DMS 273 (cell line): ENCODE measurements around the gene HYAL1.

Experiments
- DNase-seq: peaks from one replicate; lab custom pipeline; 2025; ENCODE audit not compliant: unreplicated experiment; lab: John Stamatoyannopoulos, UW

Gene HYAL1, protein sequence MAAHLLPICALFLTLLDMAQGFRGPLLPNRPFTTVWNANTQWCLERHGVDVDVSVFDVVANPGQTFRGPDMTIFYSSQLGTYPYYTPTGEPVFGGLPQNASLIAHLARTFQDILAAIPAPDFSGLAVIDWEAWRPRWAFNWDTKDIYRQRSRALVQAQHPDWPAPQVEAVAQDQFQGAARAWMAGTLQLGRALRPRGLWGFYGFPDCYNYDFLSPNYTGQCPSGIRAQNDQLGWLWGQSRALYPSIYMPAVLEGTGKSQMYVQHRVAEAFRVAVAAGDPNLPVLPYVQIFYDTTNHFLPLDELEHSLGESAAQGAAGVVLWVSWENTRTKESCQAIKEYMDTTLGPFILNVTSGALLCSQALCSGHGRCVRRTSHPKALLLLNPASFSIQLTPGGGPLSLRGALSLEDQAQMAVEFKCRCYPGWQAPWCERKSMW

GRCh38 chr3:50303013-50303815 lies at the start of gene HYAL1:
HYAL1 (minus strand) TSS chr3:50303574; CDS start chr3:50302956, 618 bp downstream.
- DNase-seq = peak; percentile 61

DNA sequence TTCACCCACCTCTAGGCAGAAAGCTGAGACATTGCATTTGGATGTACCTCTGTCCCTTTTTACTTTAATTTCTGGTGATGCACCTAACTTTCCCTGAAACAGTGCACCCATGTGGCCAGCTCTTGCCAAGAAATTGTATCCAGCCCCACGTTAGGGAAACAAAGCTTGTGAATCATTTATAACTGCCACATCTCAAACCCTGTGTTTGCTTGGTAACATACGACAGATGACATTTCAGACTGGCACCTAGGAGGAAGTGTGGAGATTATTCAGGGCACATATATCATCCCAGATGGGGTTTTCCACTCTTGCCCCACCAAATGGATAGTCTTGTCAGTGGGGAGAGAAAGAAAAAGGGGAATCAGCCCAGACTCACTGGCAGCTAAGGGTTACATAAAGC lies 49.4 kb upstream of the HYAL1 start:
- DNase-seq = peak; percentile 58

DNA sequence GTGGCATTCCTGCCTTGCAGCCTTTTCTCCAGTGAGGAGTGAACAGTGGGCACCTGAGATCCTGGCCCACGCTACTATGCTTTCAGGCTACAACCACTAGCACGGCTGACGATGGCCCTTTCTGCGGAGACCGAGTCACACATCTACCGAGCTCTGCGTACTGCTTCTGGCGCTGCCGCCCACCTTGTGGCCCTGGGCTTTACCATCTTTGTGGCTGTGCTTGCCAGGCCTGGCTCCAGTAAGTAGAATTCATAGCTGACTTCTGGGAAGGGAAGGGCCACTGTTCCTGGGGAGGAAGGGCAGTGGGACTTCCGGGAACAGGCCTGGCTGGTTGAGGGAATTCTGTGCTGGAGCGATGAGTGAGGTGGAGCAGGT lies 47.9 kb upstream of the HYAL1 start:
- no peak for DNase-seq

- DNase-seq = peak; percentile 93
These were observed 47.4 kb upstream of the HYAL1 start, which contains the start of the genes CYB561D2 and NPRL2 for GRCh38 chr3:50350527-50351322. CYB561D2 (plus strand) TSS chr3:50350862; CDS start chr3:50351434, 572 bp downstream. NPRL2 (minus strand) TSS chr3:50350775; CDS start chr3:50350652, 123 bp downstream.

DNA sequence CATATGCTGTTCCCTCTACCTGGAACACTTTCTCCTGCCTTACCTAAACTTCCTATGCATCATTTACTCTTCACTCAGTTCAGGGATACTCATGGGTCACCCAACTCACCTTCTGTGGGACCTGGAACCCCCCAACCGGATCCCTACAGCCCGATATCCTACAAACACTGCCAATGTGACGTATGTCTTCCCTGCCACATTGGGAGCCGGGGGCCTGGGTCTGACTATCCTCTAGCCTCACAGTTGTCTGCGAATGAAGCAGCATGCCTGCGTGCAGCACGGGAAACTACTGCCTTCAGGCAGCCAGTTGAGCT lies 46.8 kb upstream of the HYAL1 start:
- no peak for DNase-seq

- DNase-seq = peak; percentile 81
These were observed 43.9 kb upstream of the HYAL1 start for GRCh38 chr3:50347187-50347813.

GRCh38 chr3:50345586-50346234 lies 42.3 kb upstream of the HYAL1 start, which contains the start of gene ZMYND10:
ZMYND10 (minus strand) TSS chr3:50345732; CDS start chr3:50345579, 153 bp downstream.
- DNase-seq = peak; percentile 87

DNA sequence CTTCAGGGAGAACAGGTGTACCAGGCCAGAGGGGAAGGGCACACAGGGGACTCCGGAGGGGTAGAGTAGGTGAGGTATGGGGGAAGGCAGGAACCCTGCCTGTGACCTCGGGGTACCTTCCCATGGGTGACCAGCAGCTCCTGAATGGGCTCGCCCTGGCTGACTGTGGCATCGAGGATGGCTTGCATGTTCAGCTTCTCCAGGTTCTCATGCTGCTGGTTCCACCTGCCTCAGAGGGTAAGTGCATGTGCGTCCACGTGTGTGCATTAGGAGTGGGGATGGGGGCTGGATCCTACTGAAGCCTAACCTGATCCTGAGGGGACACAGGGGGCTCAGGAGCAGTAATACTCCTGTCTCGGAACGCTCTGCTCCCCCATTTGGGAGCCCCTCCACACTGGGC lies 41.6 kb upstream of the HYAL1 start:
- DNase-seq = no peak

DNA sequence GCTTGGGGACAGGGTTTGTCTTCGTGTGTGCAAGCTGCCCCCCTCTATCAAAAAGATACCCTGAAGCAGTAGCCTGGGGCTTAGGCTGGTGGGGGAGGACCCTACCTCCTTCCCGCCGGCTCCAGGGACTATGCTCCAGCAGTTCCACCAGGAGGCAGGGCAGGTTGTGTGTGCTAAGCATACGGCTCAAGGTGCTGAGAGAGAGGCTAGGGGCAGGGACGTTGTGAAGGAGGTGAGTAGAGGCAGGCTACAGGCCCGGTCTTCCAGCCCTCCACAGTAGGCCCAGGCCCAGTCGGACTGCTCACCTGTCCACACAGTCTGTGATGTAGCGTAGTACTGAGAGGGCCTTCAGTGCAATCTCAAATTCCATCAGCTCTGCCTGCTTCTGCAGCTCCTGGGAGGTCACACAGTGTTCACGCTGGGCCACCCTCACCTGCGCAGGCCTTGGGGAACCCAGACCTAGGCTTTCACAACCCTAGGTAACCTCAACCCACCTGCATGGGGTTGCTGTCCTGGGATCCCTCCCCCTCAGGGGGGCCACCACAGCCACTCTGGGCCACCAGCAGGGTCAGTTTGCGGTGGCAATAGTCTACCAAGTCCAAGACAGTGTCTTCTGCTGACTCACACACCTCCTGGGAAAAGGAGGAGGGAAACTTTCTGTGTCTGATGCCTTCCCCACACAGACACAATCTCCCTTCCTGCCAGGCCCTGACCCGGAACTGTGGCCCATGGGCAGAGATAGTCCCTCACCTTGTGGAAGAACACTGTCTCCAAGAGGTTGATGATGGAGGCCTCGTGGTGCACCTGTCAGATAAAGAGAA lies 39.6 kb upstream of the HYAL1 start:
- DNase-seq = peak; percentile 28

- no peak for DNase-seq
These were observed 38.7 kb upstream of the HYAL1 start for GRCh38 chr3:50341996-50342650.

GRCh38 chr3:50341537-50341936 lies 38.2 kb upstream of the HYAL1 start:
- DNase-seq = no peak

- no peak for DNase-seq
These were observed 37.3 kb upstream of the HYAL1 start, which contains the start of gene RASSF1 for GRCh38 chr3:50340448-50341329. RASSF1 (minus strand) TSS chr3:50340836; CDS start chr3:50340805, 31 bp downstream.

DNA sequence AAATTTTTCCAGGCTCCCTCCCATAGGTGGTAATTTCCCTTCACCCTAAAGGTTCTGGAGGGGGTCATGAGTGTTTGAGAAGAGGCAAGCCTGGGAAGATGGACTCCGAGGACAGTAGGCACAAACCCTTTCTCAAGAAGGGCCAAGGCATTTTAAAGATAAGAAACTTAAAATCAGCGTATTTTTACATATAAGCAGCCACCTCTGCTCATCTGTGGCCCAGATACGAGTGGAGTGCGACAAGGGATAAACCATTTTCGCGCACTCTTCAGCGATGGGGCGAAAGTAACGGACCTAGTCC lies 36.7 kb upstream of the HYAL1 start:
- no peak for DNase-seq

DNA sequence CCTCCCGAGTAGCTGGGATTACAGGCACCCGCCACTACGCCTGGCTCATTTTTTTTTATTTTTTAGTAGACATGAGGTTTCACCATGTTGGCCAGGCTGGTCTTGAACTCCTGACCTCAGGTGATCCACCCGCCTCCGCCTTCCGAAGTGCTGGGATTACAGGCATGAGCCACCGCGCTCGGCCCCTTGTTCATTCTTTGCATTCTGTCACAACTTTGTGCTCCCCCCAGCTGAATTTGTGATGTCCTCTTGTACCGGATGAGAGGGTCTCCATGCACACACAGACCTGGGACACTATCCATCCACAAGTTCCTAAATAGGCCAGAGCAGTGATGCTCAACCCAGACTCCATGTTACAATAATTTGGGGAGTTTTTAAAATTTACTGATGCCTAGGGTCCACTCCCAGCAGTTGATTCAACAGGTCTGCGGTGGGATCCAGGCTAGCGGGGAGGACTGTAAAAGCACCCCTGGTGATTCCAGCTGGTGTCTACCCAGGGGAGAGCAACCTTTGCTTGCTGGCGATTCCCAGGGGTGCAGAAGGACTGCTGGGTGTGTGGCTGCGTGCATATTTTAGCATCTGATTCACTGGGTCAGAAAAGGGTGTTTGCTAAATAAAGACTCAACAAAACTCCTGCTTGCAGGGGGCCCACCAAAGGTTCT lies 36.2 kb upstream of the HYAL1 start:
- DNase-seq = no peak

GRCh38 chr3:50338965-50339364 lies 35.6 kb upstream of the HYAL1 start:
- DNase-seq = no peak

DNA sequence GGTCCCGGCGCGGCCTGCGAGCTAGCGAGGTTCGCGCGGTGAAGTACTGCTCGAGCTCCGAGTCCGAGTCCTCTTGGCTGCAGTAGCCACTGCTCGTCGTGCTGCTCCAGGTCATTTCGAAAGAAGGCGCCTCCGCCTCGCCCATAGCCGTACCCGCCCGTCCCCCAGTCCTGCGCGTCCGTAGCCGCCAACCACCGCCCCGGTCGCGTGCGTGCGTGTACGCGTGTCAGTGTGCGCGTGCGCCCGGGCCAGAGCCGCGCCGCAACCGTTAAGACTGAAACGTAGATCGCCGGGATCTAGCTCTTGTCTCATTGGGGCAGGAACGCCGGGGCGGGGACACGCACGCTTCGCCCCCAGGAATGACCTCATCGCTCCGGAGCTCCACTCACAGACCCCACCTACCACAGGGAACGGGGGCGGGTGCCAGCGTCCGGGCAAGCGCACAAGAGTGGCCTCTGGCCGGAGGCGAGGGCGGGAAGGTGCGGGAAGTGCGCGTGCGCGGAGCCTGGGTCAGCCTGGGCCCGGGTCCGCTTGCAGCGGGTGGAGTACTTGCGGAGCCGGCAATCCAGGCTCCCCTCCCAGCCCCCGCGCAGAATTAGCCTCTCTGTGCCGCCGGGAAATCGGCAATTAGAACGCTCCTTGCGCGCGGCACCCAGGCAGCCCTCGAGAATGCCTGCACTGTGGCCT lies 33.9 kb upstream of the HYAL1 start:
- peak; percentile 98 for DNase-seq
